Effector CD4-positive, alpha-beta T cell (primary cell): ENCODE data around the gene PMS2.
A peak's percentile ranks its signal among the peaks of the same experiment; 100 is the strongest.
"Not testable (repeated sequence)": the region's sequence is repeated elsewhere in the genome, so short reads cannot be mapped to it uniquely, and the experiment has no call there.

Experiments
- DNase-seq: peaks from one replicate; pipeline ENCODE4 v3.0.0-alpha.2; 2020
- total RNA-seq: gene quantifications from one replicate; lab custom pipeline; 2026; lab: John Stamatoyannopoulos, UW

Gene PMS2
- 25.9 reads per million, percentile 53 among the genes with 10 or more reads in this experiment for total RNA-seq

GRCh38 chr7:6008668-6009611 is at the start of gene PMS2, which contains the start of gene AIMP2:
TSS of gene PMS2 (minus strand) at chr7:6009049. CDS start at chr7:6009019, 30 bp downstream.
TSS of gene AIMP2 (plus strand) at chr7:6009272. CDS start at chr7:6009364, 92 bp downstream.
- peak; percentile 96 for DNase-seq

- DNase-seq, result no peak
Observed at GRCh38 chr7:6057316-6058129, 48.7 kb upstream of the PMS2 start.

GRCh38 chr7:6056616-6057015 is 47.8 kb upstream of the PMS2 start:
- DNase-seq, result no peak

GRCh38 chr7:6051185-6051584 is 42.3 kb upstream of the PMS2 start:
- DNase-seq, result not testable (repeated sequence)

- no peak for DNase-seq
Observed at GRCh38 chr7:6049780-6050179, 40.9 kb upstream of the PMS2 start.

GRCh38 chr7:6035686-6036085 is 26.8 kb upstream of the PMS2 start:
- DNase-seq, result no peak

- DNase-seq, result no peak
Observed at GRCh38 chr7:6035165-6035564, 26.3 kb upstream of the PMS2 start.

- DNase-seq, result no peak
Observed at GRCh38 chr7:6032641-6033040, 23.8 kb upstream of the PMS2 start.

GRCh38 chr7:6032167-6032566 is 23.3 kb upstream of the PMS2 start:
- no peak for DNase-seq

GRCh38 chr7:6031567-6031966 is 22.7 kb upstream of the PMS2 start:
- no peak for DNase-seq

- DNase-seq, result no peak
Observed at GRCh38 chr7:6030988-6031387, 22.1 kb upstream of the PMS2 start, which contains the start of gene ANKRD61. TSS of gene ANKRD61 (plus strand) at chr7:6031376. CDS start at chr7:6031376, 0 bp downstream.

GRCh38 chr7:6028563-6028962 is 19.7 kb upstream of the PMS2 start:
- DNase-seq, result no peak

- DNase-seq, result no peak
Observed at GRCh38 chr7:6027806-6028365, 19.0 kb upstream of the PMS2 start.

- DNase-seq, result no peak
Observed at GRCh38 chr7:6026820-6027311, 18.0 kb upstream of the PMS2 start.

GRCh38 chr7:6026011-6026819 is 17.4 kb upstream of the PMS2 start:
- peak; percentile 55 for DNase-seq

GRCh38 chr7:6023974-6024435 is 15.2 kb upstream of the PMS2 start:
- no peak for DNase-seq

GRCh38 chr7:6022707-6023106 is 13.9 kb upstream of the PMS2 start:
- no peak for DNase-seq

GRCh38 chr7:6020371-6021286 is 11.8 kb upstream of the PMS2 start:
- no peak for DNase-seq

- no peak for DNase-seq
Observed at GRCh38 chr7:6016653-6016966, 7.8 kb upstream of the PMS2 start.

GRCh38 chr7:6015917-6016652 is 7.2 kb upstream of the PMS2 start:
- DNase-seq, result no peak
